GM21619 (cell line): ENCODE data around the gene MEMO1.
"Not testable (repeated sequence)": the region's sequence is repeated elsewhere in the genome, so short reads cannot be mapped to it uniquely, and the experiment has no call there.

Experiments used
- ATAC-seq: cut with Tn5 transposase; IDR thresholded peaks from one replicate; pipeline ENCODE4 v1.9.1; 2021; ENCODE audit not compliant: unreplicated experiment

Gene MEMO1

DNA sequence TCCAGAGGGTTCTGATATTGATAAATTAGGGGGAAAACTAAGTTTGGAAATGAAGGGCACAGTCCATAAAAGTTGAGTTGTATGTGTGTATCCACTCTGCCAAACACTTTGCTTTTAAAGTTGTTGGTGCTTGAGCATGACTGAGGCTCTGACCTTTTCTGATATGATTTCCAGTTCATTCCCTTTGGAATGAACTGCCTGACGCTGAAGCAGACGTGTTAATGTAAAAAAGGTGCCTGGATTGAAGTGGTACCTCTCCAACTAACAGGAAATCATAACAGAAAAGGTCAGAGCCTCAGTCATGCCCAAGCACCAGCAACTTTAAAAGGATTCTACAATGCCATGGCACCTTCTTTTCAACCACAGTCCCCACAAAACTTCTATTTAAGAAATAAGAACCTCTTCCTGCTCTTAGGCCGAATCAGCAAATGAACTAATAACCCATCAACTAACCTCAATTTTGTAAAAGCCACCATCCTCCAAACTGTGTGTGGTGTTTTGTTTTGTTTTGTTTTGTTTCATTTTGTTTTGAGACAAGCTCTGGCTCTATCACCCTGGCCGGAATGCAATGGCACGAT is 52.6 kb downstream of the MEMO1 start:
- ATAC-seq: no peak

DNA sequence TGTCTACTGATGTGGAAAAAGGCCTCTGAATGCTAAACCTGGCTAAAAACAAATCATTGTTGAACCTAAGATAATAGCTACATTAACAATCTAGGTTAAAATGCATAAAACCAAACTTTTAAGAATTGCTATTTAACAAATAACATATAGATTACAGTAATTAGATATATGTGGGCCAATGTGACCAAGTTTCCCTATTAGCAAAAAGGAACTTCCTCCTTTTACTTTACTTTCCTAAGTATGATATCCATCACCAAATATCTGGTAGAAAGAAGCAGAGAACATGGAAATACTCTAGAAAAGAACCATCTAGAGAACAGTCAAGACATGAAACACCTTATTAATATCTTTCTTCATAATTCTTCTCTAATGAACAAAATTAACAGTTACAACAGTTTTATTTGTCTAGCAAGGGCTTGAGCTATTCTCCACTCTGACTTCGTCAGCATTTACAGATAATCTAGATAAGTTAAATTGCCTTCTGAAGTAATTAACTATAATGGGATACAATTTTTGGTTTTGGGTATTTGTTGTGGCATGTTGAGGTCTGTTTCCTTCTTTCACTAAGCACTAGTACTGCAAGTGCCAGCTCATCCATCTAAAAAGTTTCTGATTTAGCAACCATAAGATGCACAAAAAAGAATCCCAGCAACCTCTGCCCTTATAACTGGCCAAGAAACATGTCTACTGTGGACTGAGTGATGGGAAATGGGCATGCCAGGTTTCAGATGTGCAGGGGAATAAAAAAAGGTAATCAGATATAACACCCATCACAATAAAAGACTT is 53.3 kb downstream of the MEMO1 start:
- ATAC-seq: no peak

DNA sequence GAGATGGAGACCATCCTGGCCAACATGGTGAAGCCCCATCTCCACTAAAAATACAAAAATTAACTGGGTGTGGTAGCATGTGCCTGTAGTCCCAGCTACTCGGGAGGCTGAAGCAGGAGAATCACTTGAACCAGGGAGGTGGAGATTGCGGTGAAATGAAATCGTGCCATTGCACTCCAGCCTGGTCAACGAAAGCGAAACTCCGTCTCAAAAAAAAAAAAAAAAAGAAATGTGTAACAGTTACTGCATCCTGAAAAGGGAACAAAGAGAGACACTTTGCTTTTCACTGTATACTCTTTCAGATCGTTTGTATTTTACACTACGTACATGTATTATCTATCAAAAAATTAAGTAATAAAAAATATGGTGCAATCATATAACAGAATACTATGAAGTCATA is 53.9 kb downstream of the MEMO1 start:
- not testable (repeated sequence) for ATAC-seq

DNA sequence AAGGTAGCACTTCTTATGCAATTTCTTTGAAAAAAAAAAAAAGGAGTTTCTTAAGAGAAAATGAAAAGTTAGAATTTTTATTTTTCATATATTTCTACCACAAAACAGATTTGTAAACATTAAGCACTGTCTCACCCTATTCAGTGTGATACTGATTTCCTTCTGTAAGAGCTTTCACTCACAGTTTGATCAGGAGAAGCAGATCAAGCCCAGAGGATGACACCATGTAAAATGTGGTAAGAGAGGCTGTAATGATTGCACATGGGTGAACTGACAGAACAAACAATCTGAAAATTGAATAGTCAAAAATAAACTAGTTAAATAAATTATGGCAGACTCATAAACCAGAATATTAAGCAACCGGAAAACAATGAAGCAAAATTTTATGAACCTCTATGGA is 54.5 kb downstream of the MEMO1 start:
- no peak for ATAC-seq

DNA sequence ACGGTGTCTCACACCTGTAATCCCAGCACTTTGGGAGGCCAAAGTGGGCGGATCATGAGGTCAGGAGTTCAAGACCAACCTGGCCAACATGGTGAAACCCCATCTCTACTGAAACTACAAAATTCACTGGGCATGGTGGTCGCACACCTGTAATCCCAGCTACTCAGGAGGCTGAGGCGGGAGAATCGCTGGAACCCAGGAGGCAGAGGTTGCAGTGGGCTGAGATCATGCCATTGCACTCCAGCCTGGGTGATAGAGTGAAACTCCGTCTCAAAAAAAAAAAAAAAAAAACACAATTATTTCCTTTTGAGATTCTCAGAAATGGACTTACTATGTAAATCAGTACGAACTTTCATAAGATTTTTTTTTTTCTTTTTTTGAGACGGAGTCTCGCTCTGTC is 57.7 kb downstream of the MEMO1 start:
- not testable (repeated sequence) for ATAC-seq

DNA sequence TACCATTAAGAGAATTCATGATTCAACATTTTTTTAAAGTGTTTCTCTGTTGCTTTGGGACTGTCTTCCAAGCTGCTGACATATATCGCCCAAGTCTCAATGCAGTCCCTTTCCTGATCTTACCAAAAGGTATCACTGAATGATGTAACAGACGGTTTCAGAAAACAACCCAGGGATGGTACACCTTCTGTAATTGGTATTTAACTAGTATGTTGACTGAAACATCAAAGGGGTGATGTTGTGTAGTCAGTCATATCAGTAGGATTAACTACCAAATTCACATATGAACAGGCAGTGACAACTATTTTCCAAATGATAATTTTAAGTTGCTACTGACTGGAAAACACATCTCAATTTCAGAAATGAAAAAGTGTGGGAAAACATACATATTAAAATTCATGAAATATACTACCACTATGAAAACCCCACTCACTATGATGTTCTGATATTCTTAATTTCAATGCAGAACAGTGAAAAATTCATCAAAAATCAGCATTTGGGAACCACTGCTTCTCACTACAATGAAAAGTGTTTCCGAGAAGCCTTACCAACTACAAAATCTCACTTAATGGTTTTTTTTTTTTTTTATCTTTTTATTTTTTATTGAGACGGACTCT is 59.8 kb downstream of the MEMO1 start:
- no peak for ATAC-seq

DNA sequence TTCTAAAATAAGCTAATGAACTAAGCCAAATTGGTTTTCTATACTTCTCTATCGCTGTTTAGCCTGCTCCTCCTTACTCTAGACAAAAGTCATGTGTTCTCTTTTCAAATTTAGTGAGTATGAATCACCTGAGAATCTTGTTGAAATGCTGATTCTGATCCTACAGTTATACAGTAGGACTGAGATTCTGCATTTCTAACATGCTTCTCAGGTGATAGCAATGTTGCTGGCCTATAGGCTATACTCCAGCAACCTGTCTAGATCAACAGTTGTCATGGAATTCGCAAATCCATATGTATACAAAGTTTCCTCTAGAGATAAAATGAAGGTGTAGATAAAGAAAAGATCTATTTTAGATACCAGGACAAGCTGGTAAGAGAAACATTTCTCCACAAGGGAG is 62.9 kb downstream of the MEMO1 start:
- no peak for ATAC-seq

DNA sequence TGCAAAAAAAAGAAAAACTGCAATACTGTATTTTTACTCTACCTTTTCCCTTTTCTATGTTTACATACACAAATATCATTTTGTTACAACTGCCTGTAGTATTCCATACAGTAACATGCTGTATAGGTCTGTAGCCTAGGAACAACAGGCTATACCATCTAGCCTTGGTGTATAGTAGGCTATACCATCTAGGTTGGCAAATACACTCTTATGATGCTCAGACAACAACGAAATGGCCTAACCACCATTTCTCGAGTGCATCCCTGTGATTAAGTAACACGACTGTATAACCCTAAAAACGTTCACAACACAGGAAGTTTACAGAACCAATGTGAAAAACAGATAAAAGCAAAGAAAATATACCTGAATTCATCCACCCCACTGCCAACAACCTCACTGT is 64.0 kb downstream of the MEMO1 start:
- ATAC-seq: no peak

DNA sequence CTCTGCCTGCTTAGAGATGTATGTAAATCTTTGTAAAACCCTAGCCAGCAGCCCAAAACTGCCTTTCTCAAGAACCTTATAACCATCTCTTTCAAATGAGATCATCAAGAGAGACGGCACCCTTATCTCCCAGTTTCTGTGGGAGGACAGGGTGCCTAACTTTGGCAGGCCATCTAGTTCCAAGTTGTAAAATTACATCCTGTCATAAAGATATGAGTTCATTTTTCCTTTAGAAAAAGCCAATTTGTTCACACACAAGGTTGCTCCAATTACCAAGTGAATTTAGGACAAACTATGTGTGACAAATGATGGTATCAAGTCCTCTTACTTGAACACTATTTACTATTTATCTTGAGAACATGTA is 65.3 kb downstream of the MEMO1 start:
- ATAC-seq: no peak

DNA sequence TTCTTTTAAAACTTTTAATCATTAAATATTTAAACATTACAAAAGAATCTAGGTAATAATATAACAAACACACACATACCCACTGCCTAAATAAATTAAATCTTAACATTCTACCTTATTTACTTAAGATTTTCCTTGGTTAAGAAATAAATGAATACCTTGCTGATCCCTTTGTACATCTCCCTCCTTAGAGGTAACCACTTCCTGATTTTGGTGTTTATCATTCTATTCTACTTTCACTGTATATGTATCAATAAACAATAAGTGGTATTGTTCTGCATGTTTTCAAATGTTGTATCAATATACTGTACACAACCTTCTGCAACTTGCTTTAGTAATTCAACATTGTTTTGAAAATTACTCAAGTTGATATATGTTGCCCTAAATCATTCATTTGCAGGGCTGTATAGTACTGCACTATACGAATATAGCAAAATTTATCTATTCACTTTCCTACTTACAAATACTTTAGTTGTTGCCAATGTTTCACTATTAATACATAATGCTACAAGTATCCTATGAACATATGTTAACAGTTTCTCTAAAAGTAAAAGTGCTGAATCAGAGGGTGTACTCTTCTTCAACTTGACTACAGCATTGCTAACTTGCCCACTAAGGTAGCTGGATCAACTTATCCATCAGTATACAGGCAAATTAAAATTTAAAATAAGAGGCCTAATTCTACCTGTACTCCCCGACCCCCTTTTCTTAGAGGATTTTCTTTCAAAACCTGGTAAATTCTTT is 65.8 kb downstream of the MEMO1 start:
- no peak for ATAC-seq

DNA sequence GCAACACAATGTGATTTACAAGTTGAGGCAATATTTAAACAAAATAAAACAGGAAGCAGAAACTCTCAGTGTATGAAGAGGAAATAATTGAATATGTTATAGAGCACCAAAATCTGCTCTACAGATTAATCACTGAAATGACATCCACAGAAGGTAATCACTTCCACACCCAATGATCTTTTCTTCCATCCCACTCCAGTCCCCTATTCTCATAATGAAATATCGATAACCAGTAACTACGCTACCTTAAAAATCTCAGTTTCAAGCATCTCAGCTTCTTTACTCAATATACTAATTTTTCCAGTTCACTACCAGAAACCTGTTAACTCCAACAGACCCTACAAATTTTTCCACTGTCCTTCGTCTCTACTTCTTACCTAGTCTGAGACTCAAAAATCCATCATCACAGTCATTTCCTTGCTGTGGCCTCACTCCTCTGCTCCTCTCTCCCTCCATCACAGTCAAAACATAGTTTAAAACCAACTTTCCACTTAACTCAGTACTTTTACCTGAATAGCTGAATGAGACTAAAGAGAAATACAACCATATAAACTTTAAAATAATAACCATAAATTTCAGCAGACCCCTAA is 67.1 kb downstream of the MEMO1 start:
- no peak for ATAC-seq

DNA sequence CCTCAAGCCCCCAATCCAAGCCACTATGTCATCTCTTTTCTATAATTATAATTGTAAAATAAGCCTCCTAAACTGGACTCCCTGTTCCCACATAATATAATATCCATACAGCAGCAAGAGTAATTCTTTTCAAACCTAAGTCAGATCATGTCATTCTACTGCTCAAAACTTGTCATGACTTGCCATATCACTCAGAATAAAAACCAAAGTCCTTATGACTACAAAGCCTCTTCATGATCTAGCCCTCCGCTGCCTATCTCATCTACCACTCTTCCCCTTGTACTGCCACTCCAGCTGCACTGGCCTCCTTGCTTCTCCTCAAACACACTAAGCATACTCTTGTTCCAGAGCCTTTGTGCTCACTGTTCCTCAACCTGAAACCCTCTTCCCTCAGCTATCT is 69.9 kb downstream of the MEMO1 start:
- no peak for ATAC-seq

DNA sequence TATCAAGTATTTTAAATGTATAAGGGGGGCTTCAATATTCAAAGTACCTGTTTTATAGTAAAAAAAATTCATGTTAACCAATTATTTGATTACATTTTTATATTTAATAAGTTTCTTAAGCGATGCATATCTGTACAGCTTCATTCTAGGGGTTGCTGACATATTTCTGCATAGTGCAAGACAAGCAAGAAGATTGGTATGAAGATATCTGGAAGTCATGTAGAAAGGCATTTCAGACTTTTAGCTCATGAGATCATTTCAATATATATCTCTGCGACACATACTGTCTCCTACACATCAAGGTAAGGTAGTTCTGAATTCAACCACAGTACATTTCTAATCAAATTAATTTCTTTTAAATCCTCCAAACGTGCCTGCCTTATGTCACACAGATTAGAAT is 73.1 kb downstream of the MEMO1 start:
- no peak for ATAC-seq

DNA sequence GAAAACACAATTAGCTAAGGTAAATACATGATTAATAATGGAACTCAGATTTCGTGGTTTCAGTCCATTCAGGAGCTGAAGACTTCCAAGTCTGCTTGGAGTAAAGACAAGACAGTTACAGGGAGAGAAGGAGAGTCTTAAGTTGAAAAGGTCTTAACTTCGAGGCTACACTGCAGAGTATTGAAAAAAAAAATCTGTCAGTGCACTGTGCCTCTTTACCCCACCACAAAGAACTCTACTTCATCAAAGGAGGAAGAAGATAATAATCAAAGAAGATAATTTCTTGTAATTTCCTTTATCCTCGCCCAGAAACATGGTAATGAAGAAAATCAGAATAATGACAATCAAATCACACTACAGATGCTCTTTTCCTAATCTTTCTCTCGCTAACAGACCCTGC is 75.4 kb downstream of the MEMO1 start:
- ATAC-seq: no peak

DNA sequence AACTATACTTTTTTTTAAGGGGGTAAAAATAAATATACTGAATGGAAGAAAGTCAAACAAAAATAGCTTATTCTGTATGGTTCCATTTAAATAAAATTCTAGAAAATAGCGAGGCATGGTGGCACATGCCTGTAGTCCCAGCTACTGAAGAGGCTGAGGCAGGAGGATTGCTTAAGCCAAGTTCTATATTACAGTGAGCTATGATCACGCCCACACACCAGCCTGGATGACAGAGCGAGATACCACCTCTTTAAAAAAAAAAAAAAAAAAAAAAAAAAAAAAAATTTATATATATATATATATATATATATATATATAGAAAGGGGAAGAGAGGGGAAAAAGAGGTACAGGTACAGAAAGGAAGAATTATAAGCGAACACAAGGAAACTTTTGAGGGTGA is 77.7 kb downstream of the MEMO1 start:
- no peak for ATAC-seq

DNA sequence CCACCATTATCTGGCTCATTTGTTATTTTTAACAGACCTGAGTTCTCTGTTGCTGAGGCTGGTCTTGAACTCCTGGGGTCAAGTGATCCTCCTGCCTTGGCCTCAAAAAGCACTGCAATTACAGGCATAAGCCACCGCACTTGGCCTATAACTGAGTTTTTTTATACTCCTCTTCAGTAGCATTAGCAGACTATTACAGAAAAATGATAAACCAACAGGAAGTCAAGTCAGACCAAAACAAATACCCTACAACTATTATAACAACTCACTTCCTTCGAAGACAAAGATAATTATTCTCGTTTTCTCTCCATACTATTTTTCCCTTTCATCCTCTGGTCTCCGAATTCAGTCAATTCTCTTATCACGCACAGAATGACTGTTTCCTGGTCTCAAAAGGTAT is 78.2 kb downstream of the MEMO1 start:
- ATAC-seq: no peak

DNA sequence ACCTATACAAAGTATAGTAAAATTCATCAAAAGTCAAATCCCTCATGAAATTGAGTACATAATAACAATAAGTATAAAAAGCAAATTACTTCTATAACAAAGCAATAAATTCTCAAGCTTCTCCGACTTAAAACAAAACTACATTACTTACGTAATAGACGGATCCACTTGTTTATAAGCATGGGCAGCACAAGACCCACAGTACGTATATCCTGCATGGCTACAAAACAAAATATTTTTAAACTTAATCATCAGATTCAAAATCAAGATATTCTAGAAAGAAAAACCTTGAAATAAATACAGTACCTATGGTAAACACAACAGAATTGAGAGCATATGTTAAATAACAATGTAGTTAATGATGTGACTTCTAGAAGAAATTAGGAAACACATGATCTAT is 78.9 kb downstream of the MEMO1 start:
- no peak for ATAC-seq

DNA sequence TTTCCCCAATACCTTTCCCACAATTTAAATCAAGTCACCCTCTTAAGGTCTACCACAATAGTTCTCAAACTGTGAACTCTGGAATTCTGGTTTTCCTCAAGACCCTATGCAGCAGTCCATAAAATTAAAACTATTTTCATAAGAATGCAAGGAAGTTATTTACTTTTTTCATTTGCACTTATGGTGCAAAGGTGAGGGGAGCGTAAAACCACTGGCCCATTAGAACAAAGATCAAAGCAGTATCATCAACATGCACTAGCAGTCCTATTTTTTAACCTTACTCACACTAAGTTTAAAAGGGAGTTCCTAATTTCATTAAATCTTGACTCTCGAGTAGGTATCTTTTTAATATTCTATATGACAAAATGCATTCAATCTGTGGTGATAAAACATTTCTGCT is 85.3 kb downstream of the MEMO1 start:
- no peak for ATAC-seq

DNA sequence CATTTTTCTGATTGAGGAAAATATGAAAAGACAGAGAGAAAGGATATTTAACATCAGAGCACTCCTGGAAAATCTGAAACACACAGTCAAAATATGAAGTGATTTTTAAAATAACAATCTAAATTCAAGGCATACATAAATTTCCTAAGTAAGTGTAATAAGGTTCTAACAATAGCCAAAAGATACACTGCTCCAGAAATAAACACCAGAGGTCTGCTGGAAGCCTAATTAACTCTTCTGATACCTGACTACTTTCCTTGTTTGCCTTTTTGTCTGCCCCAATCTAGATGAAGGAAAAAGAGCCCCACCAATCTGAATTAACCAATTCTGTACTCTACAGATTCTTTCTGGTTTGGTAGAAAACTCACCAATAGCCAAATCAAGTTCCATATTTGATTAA is 87.1 kb downstream of the MEMO1 start:
- ATAC-seq: no peak

DNA sequence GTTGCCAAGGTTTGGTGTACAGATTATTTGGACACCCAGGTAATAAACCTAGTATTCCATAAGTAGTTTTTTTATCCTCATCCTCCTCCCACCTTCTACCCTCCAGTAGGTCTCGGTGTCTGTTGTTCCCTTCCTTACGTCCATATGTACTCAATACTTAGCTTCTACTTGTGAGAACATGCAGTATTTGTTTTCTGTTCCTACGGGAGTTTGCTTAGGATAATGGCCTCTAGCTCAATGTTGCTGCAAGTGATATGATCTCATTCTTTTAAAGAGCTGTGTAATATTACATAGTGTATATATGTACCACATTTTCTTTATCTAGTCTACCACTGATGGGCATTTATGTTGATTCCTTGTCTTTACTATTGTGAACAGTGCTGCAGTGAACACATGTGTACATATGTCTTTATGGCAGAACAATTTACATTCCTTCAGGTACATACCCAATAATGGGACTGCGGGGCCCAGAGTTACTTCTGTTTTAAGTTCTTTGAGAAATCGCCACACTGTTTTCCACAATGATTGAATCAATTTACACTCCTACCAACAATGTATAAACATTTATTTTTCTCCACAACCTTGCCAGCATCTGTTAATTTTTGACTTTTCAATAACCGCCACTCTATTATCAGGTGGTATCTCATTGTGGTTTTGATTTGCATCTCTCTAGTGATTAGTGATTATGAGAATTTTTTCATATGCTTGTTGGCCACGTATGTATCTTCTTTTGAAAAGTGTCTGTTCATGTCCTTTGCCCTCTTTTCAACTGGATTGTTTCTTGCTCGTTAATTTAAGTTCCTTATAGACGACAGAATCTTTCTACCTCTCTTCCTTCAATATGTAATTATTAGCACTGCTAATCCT is 88.0 kb downstream of the MEMO1 start:
- ATAC-seq: no peak

DNA sequence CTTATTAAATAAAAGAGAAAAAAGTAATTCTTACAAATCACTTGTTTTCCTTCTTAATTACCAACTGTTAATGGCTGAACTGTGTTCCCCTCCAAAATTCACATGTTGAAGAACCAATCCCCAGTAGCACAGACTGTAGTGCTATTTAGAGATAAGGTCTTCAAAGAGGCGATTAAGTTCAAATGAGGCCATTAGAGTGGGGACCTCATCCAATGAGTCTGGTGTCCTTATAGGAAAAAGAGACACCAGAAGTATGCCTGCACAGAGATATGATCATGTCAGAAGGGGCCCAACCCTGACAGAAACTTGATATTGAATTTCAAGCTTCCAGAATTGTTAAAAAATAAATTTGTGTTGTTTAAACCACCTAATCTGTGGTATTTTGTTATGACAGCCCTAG is 89.8 kb downstream of the MEMO1 start:
- no peak for ATAC-seq
